ENCODE data around the gene GUCA1A.

GUCA1A gene

GRCh38 chr6:42129360-42129676 is 43.8 kb upstream of the GUCA1A start:
- in situ Hi-C loops (cut with HindIII; ENCODE audit: low sequenced_read_pairs) = no loop called here
- DNase-seq (ENCODE audit: low read depth) = no peak
- no peak overlapping the region for H3K4me3 ChIP-seq (ENCODE audit: low read depth, low read length)
- no peak for TF ChIP-seq CTCF (IDR thresholded peaks at IDR 0.05; ENCODE audit: low read depth, low read length, missing control alignments)

GRCh38 chr6:42131531-42131930 is 41.6 kb upstream of the GUCA1A start:
- no peak for TF ChIP-seq CTCF (IDR thresholded peaks at IDR 0.05; ENCODE audit: low read depth, low read length, missing control alignments)
- DNase-seq (ENCODE audit: low read depth) = peak; percentile 65
- in situ Hi-C loops (cut with HindIII; ENCODE audit: low sequenced_read_pairs) = no loop called here
- H3K4me3 ChIP-seq (ENCODE audit: low read depth, low read length) = no peak overlapping the region

DNA sequence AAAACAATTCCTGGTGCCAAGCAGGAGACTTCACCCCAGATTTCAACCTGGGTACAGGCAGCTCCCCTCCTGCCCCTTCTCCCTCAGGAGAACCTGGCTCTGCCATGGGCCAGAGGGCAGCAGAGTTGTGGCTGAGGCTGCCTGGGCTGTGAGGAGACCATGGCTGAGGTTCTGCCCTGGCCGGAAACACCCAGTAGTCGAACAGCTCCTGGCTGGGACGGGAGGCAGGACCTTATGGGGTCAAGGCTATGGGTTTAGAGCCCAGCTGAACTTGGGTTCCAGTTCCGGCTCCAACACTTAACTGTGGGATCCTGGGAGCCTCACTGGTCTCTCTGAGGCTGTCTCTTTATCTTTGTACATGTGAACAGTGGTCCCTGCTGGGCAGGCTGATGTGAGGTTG is 39.2 kb upstream of the GUCA1A start:
- no peak for DNase-seq (ENCODE audit: low read depth)
- no peak for TF ChIP-seq CTCF (IDR thresholded peaks at IDR 0.05; ENCODE audit: low read depth, low read length, missing control alignments)
- H3K4me3 ChIP-seq (ENCODE audit: low read depth, low read length) = no peak overlapping the region
- in situ Hi-C loops (cut with HindIII; ENCODE audit: low sequenced_read_pairs) = no loop called here

GRCh38 chr6:42135161-42135560 is 38.0 kb upstream of the GUCA1A start:
- in situ Hi-C loops (cut with HindIII; ENCODE audit: low sequenced_read_pairs) = no loop called here
- no peak overlapping the region for H3K4me3 ChIP-seq (ENCODE audit: low read depth, low read length)
- no peak for TF ChIP-seq CTCF (IDR thresholded peaks at IDR 0.05; ENCODE audit: low read depth, low read length, missing control alignments)
- DNase-seq (ENCODE audit: low read depth) = no peak

- in situ Hi-C loops (cut with HindIII; ENCODE audit: low sequenced_read_pairs) = no loop called here
- no peak overlapping the region for H3K4me3 ChIP-seq (ENCODE audit: low read depth, low read length)
- no peak for TF ChIP-seq CTCF (IDR thresholded peaks at IDR 0.05; ENCODE audit: low read depth, low read length, missing control alignments)
- DNase-seq (ENCODE audit: low read depth) = no peak
These were observed 37.4 kb upstream of the GUCA1A start for GRCh38 chr6:42135722-42136121.

DNA sequence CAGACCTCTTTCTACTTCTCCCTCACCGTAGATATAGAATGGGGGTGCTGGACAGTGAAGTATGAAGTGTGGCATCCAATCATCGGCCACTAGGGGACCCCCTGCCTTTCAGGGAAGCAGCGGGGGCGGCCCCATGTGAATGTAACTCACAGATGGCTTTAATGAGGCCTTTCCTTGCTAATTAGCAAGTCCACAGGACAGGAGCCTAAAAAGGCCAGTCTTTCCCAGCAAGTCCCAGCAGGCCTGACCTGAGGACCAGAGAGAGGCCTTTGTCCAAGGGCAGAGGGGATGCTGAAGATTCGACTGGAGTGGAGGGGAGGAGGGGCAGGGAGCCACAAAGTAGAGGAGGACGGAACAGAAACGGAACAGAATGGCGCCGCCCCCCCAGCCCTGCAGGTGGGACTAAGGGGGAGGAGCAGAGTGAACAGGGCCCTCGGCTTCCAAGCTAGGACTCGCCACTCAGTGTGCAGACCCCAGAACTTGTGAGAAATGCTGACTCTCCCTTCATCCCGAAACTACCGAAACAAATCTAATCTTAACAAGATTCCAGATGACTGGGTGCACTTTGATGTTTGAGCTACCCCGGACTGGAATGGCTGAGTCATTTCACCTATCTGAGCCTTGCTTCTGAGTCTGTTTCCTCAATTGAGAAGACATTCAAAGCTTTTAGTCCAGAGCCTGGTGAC is 36.5 kb upstream of the GUCA1A start:
- TF ChIP-seq CTCF (IDR thresholded peaks at IDR 0.05; ENCODE audit: low read depth, low read length, missing control alignments) = peak; percentile 52
- no peak overlapping the region for H3K4me3 ChIP-seq (ENCODE audit: low read depth, low read length)
- peak; percentile 64 for DNase-seq (ENCODE audit: low read depth)
- in situ Hi-C loops (cut with HindIII; ENCODE audit: low sequenced_read_pairs) = no loop called here

All from astrocyte of the cerebellum (primary cell).